ENCODE measurements around the gene ASPM. TPM values are rescaled to one million over a fixed set of nuclear protein-coding genes. Genes with fewer than 3 reads are reported as not detected.

ASPM gene
- total and polyA plus RNA-seq, 2 donors (not counting 1 experiment from before 2014, with no cell fraction given): 4.4 to 9.7 TPM

GRCh38 chr1:197083474-197083873, 63.0 kb downstream of the ASPM start:
- H2AFZ ChIP-seq (ENCODE audit: low read length): no peak overlapping the region
- no peaks in the 10 kb centered on the region for H3K79me2 ChIP-seq (ENCODE audit: control insufficient read depth, insufficient read depth, low read length)
- no peaks in the 10 kb centered on the region for H4K20me1 ChIP-seq (ENCODE audit: control insufficient read depth, extremely low read depth, insufficient read depth, low read length)
- no peak overlapping the region for H3K4me2 ChIP-seq (ENCODE audit: extremely low read depth, insufficient read depth, low read length)
- TF ChIP-seq EZH2 (IDR thresholded peaks at IDR 0.05; ENCODE audit: low read length, missing control alignments): no peak
- no peak for TF ChIP-seq CTCF (conservative IDR thresholded peaks at IDR 0.05 in 1 of 2, IDR thresholded peaks at IDR 0.05 in 1 of 2; ENCODE audit: low read depth in 1 of 2, low read length in 2 of 2)
- no peaks in the 10 kb centered on the region for H3K9me3 ChIP-seq (ENCODE audit: control insufficient read depth, insufficient read depth, low read depth, low read length)
- no peaks in the 10 kb centered on the region for H3K27me3 ChIP-seq (ENCODE audit: control insufficient read depth, insufficient read depth, low read length)
- no peak overlapping the region for H3K9ac ChIP-seq (ENCODE audit: insufficient read depth, low read length)
- no peaks in the 10 kb centered on the region for H3K36me3 ChIP-seq (ENCODE audit: control insufficient read depth, insufficient read depth, low read length)
- no peak overlapping the region for H3K27ac ChIP-seq (ENCODE audit: insufficient read depth, low read length)
- DNase-seq (ENCODE audit: low read depth in 2 of 2): peak in 1 of 2 donors; percentile 9
- no peaks in the 10 kb centered on the region for H3K4me1 ChIP-seq (ENCODE audit: control insufficient read depth, extremely low read depth, insufficient read depth, low read length)
- H3K4me3 ChIP-seq (replicated peaks in 1 of 4; ENCODE audit: control extremely low read depth in 1 of 4, insufficient read depth in 1 of 4, low read depth in 3 of 4, low read length in 4 of 4): no peak overlapping the region

- Histone ChIP-seq H3K36me3 (ENCODE audit: control insufficient read depth, insufficient read depth, low read length) (no peaks in the 10 kb centered on the region), H3K79me2 (ENCODE audit: control insufficient read depth, insufficient read depth, low read length) (no peaks in the 10 kb centered on the region), H3K4me1 (ENCODE audit: control insufficient read depth, extremely low read depth, insufficient read depth, low read length) (no peaks in the 10 kb centered on the region), H3K9ac (ENCODE audit: insufficient read depth, low read length) (no peak overlapping the region), H3K27ac (ENCODE audit: insufficient read depth, low read length) (no peak overlapping the region), H4K20me1 (ENCODE audit: control insufficient read depth, extremely low read depth, insufficient read depth, low read length) (no peaks in the 10 kb centered on the region), H3K27me3 (ENCODE audit: control insufficient read depth, insufficient read depth, low read length) (no peaks in the 10 kb centered on the region), H3K4me3 (replicated peaks in 1 of 4; ENCODE audit: control extremely low read depth in 1 of 4, insufficient read depth in 1 of 4, low read depth in 3 of 4, low read length in 4 of 4) (no peak overlapping the region), H2AFZ (ENCODE audit: low read length) (no peak overlapping the region), H3K9me3 (ENCODE audit: control insufficient read depth, insufficient read depth, low read depth, low read length) (no peaks in the 10 kb centered on the region), H3K4me2 (ENCODE audit: extremely low read depth, insufficient read depth, low read length) (no peak overlapping the region)
- no peak for DNase-seq (ENCODE audit: low read depth in 2 of 2)
- TF ChIP-seq EZH2 (IDR thresholded peaks at IDR 0.05; ENCODE audit: low read length, missing control alignments) (no peak), CTCF (conservative IDR thresholded peaks at IDR 0.05 in 1 of 2, IDR thresholded peaks at IDR 0.05 in 1 of 2; ENCODE audit: low read depth in 1 of 2, low read length in 2 of 2) (no peak)
These were observed 65.2 kb downstream of the ASPM start for GRCh38 chr1:197081117-197081753.

- H3K4me1 ChIP-seq (ENCODE audit: control insufficient read depth, extremely low read depth, insufficient read depth, low read length): no peaks in the 10 kb centered on the region
- H3K4me2 ChIP-seq (ENCODE audit: extremely low read depth, insufficient read depth, low read length): no peak overlapping the region
- H4K20me1 ChIP-seq (ENCODE audit: control insufficient read depth, extremely low read depth, insufficient read depth, low read length): no peaks in the 10 kb centered on the region
- no peak overlapping the region for H3K9ac ChIP-seq (ENCODE audit: insufficient read depth, low read length)
- H3K79me2 ChIP-seq (ENCODE audit: control insufficient read depth, insufficient read depth, low read length): no peaks in the 10 kb centered on the region
- H3K27me3 ChIP-seq (ENCODE audit: control insufficient read depth, insufficient read depth, low read length): no peaks in the 10 kb centered on the region
- H3K36me3 ChIP-seq (ENCODE audit: control insufficient read depth, insufficient read depth, low read length): no peaks in the 10 kb centered on the region
- no peak overlapping the region for H3K4me3 ChIP-seq (replicated peaks in 1 of 4; ENCODE audit: control extremely low read depth in 1 of 4, insufficient read depth in 1 of 4, low read depth in 3 of 4, low read length in 4 of 4)
- no peak overlapping the region for H2AFZ ChIP-seq (ENCODE audit: low read length)
- TF ChIP-seq EZH2 (IDR thresholded peaks at IDR 0.05; ENCODE audit: low read length, missing control alignments): no peak
- no peak for TF ChIP-seq CTCF (conservative IDR thresholded peaks at IDR 0.05 in 1 of 2, IDR thresholded peaks at IDR 0.05 in 1 of 2; ENCODE audit: low read depth in 1 of 2, low read length in 2 of 2)
- H3K27ac ChIP-seq (ENCODE audit: insufficient read depth, low read length): no peak overlapping the region
- DNase-seq (ENCODE audit: low read depth in 2 of 2): no peak
- H3K9me3 ChIP-seq (ENCODE audit: control insufficient read depth, insufficient read depth, low read depth, low read length): no peaks in the 10 kb centered on the region
These were observed 66.1 kb downstream of the ASPM start for GRCh38 chr1:197080323-197080722.

All from fibroblast of lung (primary cell).